ENCODE data around the gene SPOCK1. TPM values are rescaled to one million over a fixed set of nuclear protein-coding genes. Genes with fewer than 3 reads are reported as not detected.
A peak's percentile ranks its signal among the peaks of the same experiment; 100 is the strongest.

Gene SPOCK1
- total RNA-seq, 1 donor = 231 TPM

DNA sequence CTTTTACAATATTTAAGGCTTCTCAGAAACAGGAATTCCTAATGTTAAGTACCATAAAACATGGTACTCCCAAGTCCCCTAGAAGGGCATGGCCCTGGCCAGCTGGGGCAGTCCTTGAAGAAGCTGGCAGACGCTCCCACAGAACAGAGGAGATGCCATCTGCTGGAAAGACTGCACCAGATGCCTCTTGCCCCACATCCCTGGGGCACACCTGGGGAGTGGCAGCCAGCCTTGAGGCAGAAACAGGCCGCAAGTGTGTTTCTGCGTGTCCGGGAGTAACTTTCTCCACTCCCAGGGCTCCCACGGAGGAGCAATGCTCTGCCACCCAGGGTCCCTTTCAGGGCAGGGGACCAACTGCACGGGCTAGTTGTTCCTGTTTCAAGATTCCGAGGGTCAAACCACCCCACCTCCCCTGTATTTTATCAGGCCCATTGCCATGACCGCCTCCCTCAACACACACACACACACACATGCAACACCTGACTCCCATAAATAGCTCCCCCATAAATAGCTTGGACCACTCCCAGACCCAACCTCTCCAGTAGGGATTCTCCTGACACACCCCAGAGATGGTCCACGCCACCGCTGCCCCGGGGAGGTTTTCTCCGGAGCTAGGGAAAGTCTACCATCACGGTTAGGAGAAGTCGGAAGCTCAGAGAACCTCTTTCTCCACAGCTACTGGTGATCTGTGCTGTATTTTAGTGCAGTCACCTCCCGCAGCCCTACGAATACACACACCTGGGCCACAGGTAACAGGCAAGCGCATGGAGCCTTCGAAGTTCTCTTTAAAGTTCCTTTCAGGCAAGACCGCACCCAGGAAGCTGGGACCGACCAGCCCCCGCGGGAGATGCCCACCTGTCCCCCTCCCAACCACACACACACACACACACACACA is 1.5 kb downstream of the SPOCK1 start:
- Histone ChIP-seq H3K4me1 (ENCODE audit: insufficient read depth, low read length) (peaks cover 29% of the 10 kb centered on the region), H2AFZ (ENCODE audit: low read length) (peak overlapping the region; percentile 23), H3K79me2 (ENCODE audit: insufficient read depth, low read length) (peaks cover 60% of the 10 kb centered on the region), H3K4me3 (ENCODE audit: insufficient read depth, low read length) (peak overlapping the region; percentile 84), H3K4me2 (ENCODE audit: insufficient read depth, low read length) (peak overlapping the region; percentile 95), H3K27me3 (ENCODE audit: insufficient read depth, low read length) (no peaks in the 10 kb centered on the region), H3K36me3 (ENCODE audit: insufficient read depth, low read length) (peaks cover 10% of the 10 kb centered on the region), H4K20me1 (ENCODE audit: insufficient read depth, low read length) (peaks cover 9% of the 10 kb centered on the region), H3K27ac (ENCODE audit: low read depth, low read length) (peak overlapping the region; percentile 53), H3K9me3 (ENCODE audit: low read depth, low read length) (no peaks in the 10 kb centered on the region)
- TF ChIP-seq, protein P1, sequence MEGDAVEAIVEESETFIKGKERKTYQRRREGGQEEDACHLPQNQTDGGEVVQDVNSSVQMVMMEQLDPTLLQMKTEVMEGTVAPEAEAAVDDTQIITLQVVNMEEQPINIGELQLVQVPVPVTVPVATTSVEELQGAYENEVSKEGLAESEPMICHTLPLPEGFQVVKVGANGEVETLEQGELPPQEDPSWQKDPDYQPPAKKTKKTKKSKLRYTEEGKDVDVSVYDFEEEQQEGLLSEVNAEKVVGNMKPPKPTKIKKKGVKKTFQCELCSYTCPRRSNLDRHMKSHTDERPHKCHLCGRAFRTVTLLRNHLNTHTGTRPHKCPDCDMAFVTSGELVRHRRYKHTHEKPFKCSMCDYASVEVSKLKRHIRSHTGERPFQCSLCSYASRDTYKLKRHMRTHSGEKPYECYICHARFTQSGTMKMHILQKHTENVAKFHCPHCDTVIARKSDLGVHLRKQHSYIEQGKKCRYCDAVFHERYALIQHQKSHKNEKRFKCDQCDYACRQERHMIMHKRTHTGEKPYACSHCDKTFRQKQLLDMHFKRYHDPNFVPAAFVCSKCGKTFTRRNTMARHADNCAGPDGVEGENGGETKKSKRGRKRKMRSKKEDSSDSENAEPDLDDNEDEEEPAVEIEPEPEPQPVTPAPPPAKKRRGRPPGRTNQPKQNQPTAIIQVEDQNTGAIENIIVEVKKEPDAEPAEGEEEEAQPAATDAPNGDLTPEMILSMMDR (IDR thresholded peaks at IDR 0.05; ENCODE audit: extremely low read depth, low read depth, low read length) = peak; percentile 24
- peak; percentile 88 for DNase-seq (ENCODE audit: insufficient read length, low spot score, missing footprints)

DNA sequence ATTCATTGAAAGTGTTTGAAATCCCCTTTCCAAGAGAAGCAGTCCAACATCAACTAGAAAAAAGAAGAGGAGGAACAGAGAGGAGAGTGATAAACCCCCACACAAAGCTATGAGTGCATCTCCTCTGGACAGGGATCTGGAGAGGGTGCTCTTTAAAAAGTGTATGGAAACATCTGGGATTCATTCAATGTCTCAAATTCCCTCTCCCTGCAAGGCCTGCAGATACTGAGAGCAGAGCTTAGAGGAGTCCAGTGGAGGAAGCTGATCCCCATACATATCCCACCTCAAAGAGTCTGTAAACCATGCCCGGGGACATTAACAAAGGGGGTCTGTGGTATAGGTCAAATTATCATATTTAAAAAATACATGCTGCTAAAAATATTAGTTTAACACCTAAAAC is 2.2 kb downstream of the SPOCK1 start:
- TF ChIP-seq, protein P1 (IDR thresholded peaks at IDR 0.05; ENCODE audit: extremely low read depth, low read depth, low read length) = no peak
- Histone ChIP-seq H3K27ac (ENCODE audit: low read depth, low read length) (no peak overlapping the region), H3K36me3 (ENCODE audit: insufficient read depth, low read length) (peaks cover 10% of the 10 kb centered on the region), H4K20me1 (ENCODE audit: insufficient read depth, low read length) (peaks cover 11% of the 10 kb centered on the region), H3K79me2 (ENCODE audit: insufficient read depth, low read length) (peaks cover 61% of the 10 kb centered on the region), H2AFZ (ENCODE audit: low read length) (no peak overlapping the region), H3K27me3 (ENCODE audit: insufficient read depth, low read length) (no peaks in the 10 kb centered on the region), H3K9me3 (ENCODE audit: low read depth, low read length) (no peaks in the 10 kb centered on the region), H3K4me1 (ENCODE audit: insufficient read depth, low read length) (peaks cover 30% of the 10 kb centered on the region), H3K4me3 (ENCODE audit: insufficient read depth, low read length) (peak overlapping the region; percentile 84), H3K4me2 (ENCODE audit: insufficient read depth, low read length) (peak overlapping the region; percentile 95)
- DNase-seq (ENCODE audit: insufficient read length, low spot score, missing footprints) = peak; percentile 89

DNA sequence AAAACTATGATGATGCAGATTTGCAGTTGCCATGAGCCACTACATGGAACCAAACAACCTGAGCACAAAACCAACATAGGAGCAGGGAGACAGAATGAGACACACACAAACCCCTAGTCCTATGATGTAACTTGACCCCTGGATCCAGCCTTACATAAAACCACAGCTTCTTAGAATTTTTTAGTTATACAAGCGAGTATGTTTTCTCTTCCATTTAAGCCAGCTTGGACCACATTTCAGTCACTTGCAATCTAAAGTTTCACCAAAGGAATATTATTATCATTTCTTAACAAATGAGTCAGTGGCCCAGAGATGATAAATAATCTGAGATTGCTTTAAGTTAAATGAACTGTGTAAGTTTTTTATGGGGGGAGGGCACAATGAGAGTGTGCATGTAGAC is 6.8 kb downstream of the SPOCK1 start:
- TF ChIP-seq, protein P1 (IDR thresholded peaks at IDR 0.05; ENCODE audit: extremely low read depth, low read depth, low read length) = no peak
- H3K27me3 ChIP-seq (ENCODE audit: insufficient read depth, low read length) = no peaks in the 10 kb centered on the region
- H3K27ac ChIP-seq (ENCODE audit: low read depth, low read length) = peak overlapping the region; percentile 93
- H3K79me2 ChIP-seq (ENCODE audit: insufficient read depth, low read length) = peaks cover 82% of the 10 kb centered on the region
- H3K4me3 ChIP-seq (ENCODE audit: insufficient read depth, low read length) = no peak overlapping the region
- H3K4me1 ChIP-seq (ENCODE audit: insufficient read depth, low read length) = peaks cover 40% of the 10 kb centered on the region
- no peaks in the 10 kb centered on the region for H3K9me3 ChIP-seq (ENCODE audit: low read depth, low read length)
- no peak overlapping the region for H2AFZ ChIP-seq (ENCODE audit: low read length)
- peak; percentile 81 for DNase-seq (ENCODE audit: insufficient read length, low spot score, missing footprints)
- peaks cover 10% of the 10 kb centered on the region for H3K36me3 ChIP-seq (ENCODE audit: insufficient read depth, low read length)
- peak overlapping the region; percentile 26 for H3K4me2 ChIP-seq (ENCODE audit: insufficient read depth, low read length)
- peaks cover 12% of the 10 kb centered on the region for H4K20me1 ChIP-seq (ENCODE audit: insufficient read depth, low read length)

DNA sequence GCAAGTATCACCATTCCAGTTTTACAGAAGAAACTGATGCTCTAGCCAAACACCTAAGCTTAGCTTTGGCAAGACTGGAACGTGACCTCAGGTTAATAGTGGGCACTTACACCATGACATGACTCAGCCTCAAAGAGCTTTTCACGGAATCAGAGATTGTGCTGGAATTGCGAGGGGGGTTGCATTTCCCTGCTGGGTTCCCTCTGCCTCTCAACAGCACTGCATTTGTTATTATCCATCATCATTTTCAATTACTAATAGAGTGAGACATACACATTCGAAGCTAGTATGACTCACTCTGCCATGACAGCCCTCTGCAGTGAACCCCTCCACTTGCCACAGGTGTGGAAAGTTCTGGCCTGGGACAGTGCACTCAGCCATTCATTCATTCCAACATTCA is 8.0 kb downstream of the SPOCK1 start:
- Histone ChIP-seq H4K20me1 (ENCODE audit: insufficient read depth, low read length) (peaks cover 6% of the 10 kb centered on the region), H3K4me1 (ENCODE audit: insufficient read depth, low read length) (peaks cover 48% of the 10 kb centered on the region), H3K4me2 (ENCODE audit: insufficient read depth, low read length) (no peak overlapping the region), H3K27ac (ENCODE audit: low read depth, low read length) (peak overlapping the region; percentile 93), H3K9me3 (ENCODE audit: low read depth, low read length) (no peaks in the 10 kb centered on the region), H3K79me2 (ENCODE audit: insufficient read depth, low read length) (peaks cover 71% of the 10 kb centered on the region), H3K36me3 (ENCODE audit: insufficient read depth, low read length) (peaks cover 10% of the 10 kb centered on the region), H2AFZ (ENCODE audit: low read length) (no peak overlapping the region), H3K27me3 (ENCODE audit: insufficient read depth, low read length) (no peaks in the 10 kb centered on the region), H3K4me3 (ENCODE audit: insufficient read depth, low read length) (no peak overlapping the region)
- DNase-seq (ENCODE audit: insufficient read length, low spot score, missing footprints) = no peak
- TF ChIP-seq, protein P1 (IDR thresholded peaks at IDR 0.05; ENCODE audit: extremely low read depth, low read depth, low read length) = no peak
